Upper lobe of left lung (tissue), 6 donors: ENCODE measurements around the gene SPTLC2. TPM values are rescaled to one million over a fixed set of nuclear protein-coding genes. Genes with fewer than 3 reads are reported as not detected.
"Not testable (repeated sequence)": the region's sequence is repeated elsewhere in the genome, so short reads cannot be mapped to it uniquely, and the experiment has no call there.

Experiments
- ATAC-seq, 2 donors: fragments of 200-7000 bp; cut with Tn5 transposase; one replicate each; pipeline ENCODE4 v1.9.1; 2022; ENCODE audit warnings: mild to moderate bottlenecking in 2 of 2, moderate library complexity in 2 of 2; ENCODE audit not compliant: low FRiP score in 2 of 2
- DNase-seq, 2 donors: peaks; one replicate each; pipeline ENCODE4 v3.0.0-alpha.2; 2019 to 2020
- H3K27ac ChIP-seq, 4 donors: fragments of 200-600 bp; sonication (generic); one replicate each; pipeline ENCODE4 v1.5.1; 2016 to 2019
- H3K27me3 ChIP-seq, 4 donors: fragments of 200-600 bp; sonication (generic); one replicate each; pipeline ENCODE4 v1.5.1; 2017 to 2019
- H3K36me3 ChIP-seq, 4 donors: fragments of 200-600 bp; sonication (generic); one replicate each; pipeline ENCODE4 v1.5.1; 2016 to 2019
- H3K4me1 ChIP-seq, 4 donors: fragments of 200-600 bp; sonication (generic); one replicate each; pipeline ENCODE4 v1.5.1; 2018 to 2019
- H3K4me3 ChIP-seq, 4 donors: fragments of 200-600 bp; sonication (generic); one replicate each; pipeline ENCODE4 v1.5.1; 2017 to 2019; ENCODE audit warnings: mild to moderate bottlenecking in 2 of 4, moderate library complexity in 1 of 4
- H3K9me3 ChIP-seq, 4 donors: fragments of 200-600 bp; sonication (generic); one replicate each; pipeline ENCODE4 v1.5.1; 2018 to 2019
- EP300 ChIP-seq, 4 donors: sonication (generic); formaldehyde crosslinking; IDR thresholded peaks; one replicate each; pipeline ENCODE4 v1.5.1; 2017; ENCODE audit warnings: antibody characterized with exemption in 4 of 4, control low read depth in 2 of 4
- POLR2A ChIP-seq, 4 donors: fragments of 450-650 bp; IDR thresholded peaks; one replicate each; pipeline ENCODE4 v1.5.1; 2016 to 2017; ENCODE audit warnings: antibody characterized with exemption in 4 of 4, mild to moderate bottlenecking in 2 of 4
- POLR2AphosphoS5 ChIP-seq, 2 donors: sonication (generic); formaldehyde crosslinking; IDR thresholded peaks; one replicate each; pipeline ENCODE4 v1.5.1; 2017; ENCODE audit warnings: antibody characterized with exemption in 2 of 2
- WGBS, 2 donors: methylation state at CpG; one replicate each; pipeline ENCODE4 v1.1.5; 2017 to 2018; 5-methylcytosine and 5-hydroxymethylcytosine counted together
- total RNA-seq, 6 donors: library from RNA; depleted of rRNA in 4 of 6; stranded (reverse); fragments of >200 nt in 4 of 6; gene quantifications; one replicate each; pipeline versions ENCODE4 v1.1.0 to v1.2.1, GENCODE V29; 2016 to 2021
- TF ChIP-seq, protein P1 (sequence below), 6 experiments: fragments of 450-650 bp in 4 of 6; fragments of 200-600 bp in 2 of 6; sonication (generic) in 2 of 6; IDR thresholded peaks; one replicate each; pipeline ENCODE4 v1.5.1; 2016 to 2019; ENCODE audit warnings: antibody characterized with exemption in 6 of 6
- donor health status: DM: no; HTN: no; CAD: no; lungs with moderate emphysema.
- donor health status: DM: no; HTN: yes; CAD: no; lungs with severe emphysema.

SPTLC2 gene
- total RNA-seq, 6 donors from 2014 or later = 28.0 to 72.3 (median 37.7) TPM

DNA sequence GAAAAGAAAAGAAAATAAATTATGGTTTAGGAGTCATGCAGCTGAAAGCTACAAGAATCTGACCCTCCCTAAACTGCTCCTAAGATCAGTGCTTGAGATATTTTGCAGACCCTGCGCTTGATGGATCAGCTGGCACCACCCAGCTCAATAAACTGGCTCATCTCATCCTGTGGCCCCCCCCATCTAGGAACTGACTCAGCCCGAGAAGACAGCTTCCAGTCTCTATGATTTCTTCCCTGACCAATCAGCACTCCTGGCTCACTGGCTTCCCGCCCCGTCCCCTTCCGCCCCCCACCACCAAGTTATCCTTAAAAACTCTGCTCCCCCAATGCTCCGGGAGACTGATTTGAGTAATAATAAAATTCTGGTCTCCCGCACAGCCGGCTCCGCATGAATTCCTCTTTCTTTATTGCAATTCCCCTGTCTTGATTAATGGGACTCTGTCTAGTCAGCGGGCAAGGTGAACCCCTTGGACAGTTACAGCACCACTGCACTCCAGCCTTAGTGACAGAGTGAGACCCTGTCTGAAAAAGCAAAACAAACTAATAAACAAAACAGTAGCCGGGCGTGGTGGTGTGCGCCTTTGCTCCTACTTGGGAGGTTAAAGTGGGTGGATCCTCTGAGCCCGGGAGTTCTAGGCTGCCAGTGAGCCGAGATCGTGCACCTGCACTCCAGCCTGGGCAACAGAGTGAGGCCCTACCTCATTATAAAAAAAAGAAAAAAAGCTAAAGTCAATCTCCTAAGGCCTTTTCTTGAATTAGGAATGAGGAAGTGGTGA is 24.5 kb upstream of the SPTLC2 start:
- H3K36me3 ChIP-seq = no peaks in the 10 kb centered on the region
- H3K9me3 ChIP-seq = no peaks in the 10 kb centered on the region
- 52 to 59% methylated on average over 16 of the region's 16 CpGs for WGBS, 2 donors
- peaks cover 15 to 27% (median 18%) of the 10 kb centered on the region in 4 donors for H3K4me1 ChIP-seq
- no peaks in the 10 kb centered on the region for H3K27me3 ChIP-seq
- peak overlapping the region in 3 of 4 donors; percentile 40 to 62 (median 59) for H3K4me3 ChIP-seq
- peak overlapping the region; percentile 81 to 94 (median 86) for H3K27ac ChIP-seq
- no peak for DNase-seq
- peak; percentile 16 to 41 for ATAC-seq
- TF ChIP-seq, protein P1, sequence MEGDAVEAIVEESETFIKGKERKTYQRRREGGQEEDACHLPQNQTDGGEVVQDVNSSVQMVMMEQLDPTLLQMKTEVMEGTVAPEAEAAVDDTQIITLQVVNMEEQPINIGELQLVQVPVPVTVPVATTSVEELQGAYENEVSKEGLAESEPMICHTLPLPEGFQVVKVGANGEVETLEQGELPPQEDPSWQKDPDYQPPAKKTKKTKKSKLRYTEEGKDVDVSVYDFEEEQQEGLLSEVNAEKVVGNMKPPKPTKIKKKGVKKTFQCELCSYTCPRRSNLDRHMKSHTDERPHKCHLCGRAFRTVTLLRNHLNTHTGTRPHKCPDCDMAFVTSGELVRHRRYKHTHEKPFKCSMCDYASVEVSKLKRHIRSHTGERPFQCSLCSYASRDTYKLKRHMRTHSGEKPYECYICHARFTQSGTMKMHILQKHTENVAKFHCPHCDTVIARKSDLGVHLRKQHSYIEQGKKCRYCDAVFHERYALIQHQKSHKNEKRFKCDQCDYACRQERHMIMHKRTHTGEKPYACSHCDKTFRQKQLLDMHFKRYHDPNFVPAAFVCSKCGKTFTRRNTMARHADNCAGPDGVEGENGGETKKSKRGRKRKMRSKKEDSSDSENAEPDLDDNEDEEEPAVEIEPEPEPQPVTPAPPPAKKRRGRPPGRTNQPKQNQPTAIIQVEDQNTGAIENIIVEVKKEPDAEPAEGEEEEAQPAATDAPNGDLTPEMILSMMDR (IDR thresholded peaks at IDR 0.05) = no peak
- TF ChIP-seq POLR2A (IDR thresholded peaks at IDR 0.05) (no peak), EP300 (IDR thresholded peaks at IDR 0.05) (no peak), POLR2AphosphoS5 (IDR thresholded peaks at IDR 0.05) (no peak)

DNA sequence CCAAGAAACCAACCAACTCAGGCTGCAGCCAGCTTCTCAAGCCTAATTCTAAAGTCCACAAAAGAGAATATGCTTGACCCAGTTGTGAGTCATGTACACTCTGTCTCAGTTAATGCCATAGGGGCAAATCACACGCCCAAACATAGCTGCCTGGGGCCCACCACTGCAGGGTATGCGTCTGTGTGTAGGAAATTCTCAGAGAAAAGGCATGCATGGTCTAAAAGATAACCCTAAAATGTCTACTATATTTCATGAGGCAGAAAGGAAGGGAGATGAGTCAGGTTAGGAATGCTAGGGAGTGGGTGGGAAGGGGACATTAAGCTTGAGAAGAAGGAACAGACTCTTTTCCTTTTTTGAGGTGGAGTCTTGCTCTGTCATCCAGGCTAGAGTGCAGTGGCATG is 22.3 kb upstream of the SPTLC2 start:
- ATAC-seq (no peak), DNase-seq (no peak)

DNA sequence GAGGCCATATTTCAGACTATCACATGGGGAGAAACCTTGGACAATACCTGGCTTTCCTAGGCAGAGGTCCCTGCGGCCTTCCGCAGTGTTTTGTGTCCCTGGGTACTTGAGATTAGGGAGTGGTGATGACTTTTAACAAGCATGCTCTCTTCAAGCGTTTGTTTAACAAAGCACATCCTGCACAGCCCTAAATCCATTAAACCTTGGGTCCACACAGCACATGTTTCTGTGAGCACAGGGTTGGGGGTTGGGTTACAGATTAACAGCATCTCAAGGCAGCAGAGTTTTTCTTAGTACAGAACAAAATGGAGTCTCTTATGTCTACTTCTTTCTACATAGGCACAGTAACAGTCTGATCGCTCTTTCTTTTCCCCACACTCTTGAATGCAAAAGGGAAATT is 19.4 kb upstream of the SPTLC2 start:
- 57 to 59% methylated on average over 4 of the region's 4 CpGs for WGBS, 2 donors

More for the DNA sequence above, 22.3 kb upstream of the SPTLC2 start:
- WGBS, 2 donors = 67 to 100% methylated on average over 2 of the region's 2 CpGs
- no peaks in the 10 kb centered on the region for H3K36me3 ChIP-seq
- H3K27ac ChIP-seq = no peak overlapping the region
- H3K27me3 ChIP-seq = no peaks in the 10 kb centered on the region
- H3K4me3 ChIP-seq = no peak overlapping the region
- H3K4me1 ChIP-seq = peaks cover 15 to 27% (median 18%) of the 10 kb centered on the region in 4 donors
- no peak for TF ChIP-seq POLR2AphosphoS5 (IDR thresholded peaks at IDR 0.05)
- TF ChIP-seq POLR2A (IDR thresholded peaks at IDR 0.05) = no peak
- TF ChIP-seq, protein P1 (IDR thresholded peaks at IDR 0.05) = no peak
- no peak for TF ChIP-seq EP300 (IDR thresholded peaks at IDR 0.05)
- no peaks in the 10 kb centered on the region for H3K9me3 ChIP-seq

DNA sequence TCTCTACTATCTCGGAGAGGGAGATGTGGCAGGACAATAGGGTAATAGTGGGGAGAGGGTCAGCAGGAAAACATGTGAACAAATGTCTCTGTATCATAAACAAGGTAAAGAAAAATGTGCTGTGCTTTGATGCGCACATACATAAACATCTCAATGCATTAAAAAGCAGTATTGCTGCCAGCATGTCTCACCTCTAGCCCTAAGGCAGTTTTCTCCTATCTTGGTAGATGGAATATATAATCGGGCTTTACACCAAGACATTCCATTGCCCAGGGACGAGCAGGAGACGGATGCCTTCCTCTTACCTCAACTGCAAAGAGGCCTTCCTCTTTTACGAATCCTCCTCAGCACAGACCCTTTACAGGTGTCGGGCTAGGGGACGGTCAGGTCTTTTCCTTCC is 19.0 kb upstream of the SPTLC2 start:
- H3K27ac ChIP-seq = peak overlapping the region in 1 of 4 donors; percentile 1
- not testable (repeated sequence) for H3K4me1 ChIP-seq, H3K4me3 ChIP-seq, ATAC-seq, H3K9me3 ChIP-seq, DNase-seq, H3K27me3 ChIP-seq, H3K36me3 ChIP-seq
- 52 to 65% methylated on average over 6 to 8 of the region's 8 CpGs for WGBS, 2 donors

More for the DNA sequence above, 19.4 kb upstream of the SPTLC2 start:
- peak overlapping the region in 1 of 4 donors; percentile 1 for H3K27ac ChIP-seq
- DNase-seq, H3K4me3 ChIP-seq, H3K9me3 ChIP-seq, ATAC-seq, H3K36me3 ChIP-seq, H3K27me3 ChIP-seq, H3K4me1 ChIP-seq: not testable (repeated sequence)

DNA sequence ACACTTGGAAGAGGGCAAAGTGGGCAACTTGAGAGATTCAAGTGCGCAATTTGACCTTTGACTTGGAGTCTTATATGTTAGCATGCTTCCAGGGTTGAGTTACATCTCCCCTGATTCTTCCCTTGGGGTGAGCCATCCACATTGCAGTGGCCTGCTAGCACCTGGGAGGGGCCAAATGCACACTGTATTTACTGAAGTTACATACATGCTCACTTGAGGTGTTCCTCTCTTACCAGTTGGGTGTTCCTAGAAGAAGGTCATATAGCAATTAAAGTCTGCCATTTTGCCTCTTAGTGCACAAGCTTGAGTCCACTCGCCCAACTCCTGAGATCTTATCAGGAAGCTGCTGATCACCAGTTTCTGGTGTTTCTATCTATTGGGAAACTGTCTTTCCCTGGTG is 13.7 kb upstream of the SPTLC2 start:
- WGBS, 2 donors = 88 to 90% methylated on average over 2 of the region's 2 CpGs
- ATAC-seq (no peak), DNase-seq (no peak)
- no peaks in the 10 kb centered on the region for H3K4me1 ChIP-seq
- TF ChIP-seq, protein P1 (IDR thresholded peaks at IDR 0.05) = no peak
- TF ChIP-seq POLR2AphosphoS5 (IDR thresholded peaks at IDR 0.05) (no peak), EP300 (IDR thresholded peaks at IDR 0.05) (no peak), POLR2A (IDR thresholded peaks at IDR 0.05) (no peak)
- H3K4me3 ChIP-seq = no peak overlapping the region
- no peaks in the 10 kb centered on the region for H3K27me3 ChIP-seq
- H3K36me3 ChIP-seq = no peaks in the 10 kb centered on the region
- H3K9me3 ChIP-seq = no peaks in the 10 kb centered on the region
- H3K27ac ChIP-seq = no peak overlapping the region

DNA sequence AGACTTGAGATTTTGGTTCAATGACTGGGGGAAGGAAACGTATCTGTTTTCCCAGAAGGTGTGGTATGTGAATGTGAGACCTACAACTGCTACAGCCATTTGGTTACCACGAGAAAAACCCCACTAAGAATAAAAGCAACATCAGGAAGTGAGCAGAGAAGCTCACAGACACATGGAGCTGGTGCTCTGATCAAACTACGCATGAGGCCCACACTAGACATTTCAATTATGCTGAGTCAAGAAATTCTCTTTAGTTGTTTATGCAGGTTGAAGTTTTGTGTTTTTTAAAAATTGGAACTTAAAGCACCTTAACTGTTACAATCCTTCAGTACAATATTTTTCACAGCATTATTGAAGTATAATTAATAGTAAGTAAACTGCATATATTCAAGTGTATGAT is 8.9 kb upstream of the SPTLC2 start:
- H3K36me3 ChIP-seq = no peaks in the 10 kb centered on the region
- H3K27me3 ChIP-seq = no peaks in the 10 kb centered on the region
- H3K27ac ChIP-seq = no peak overlapping the region
- no peak for TF ChIP-seq EP300 (IDR thresholded peaks at IDR 0.05)
- no peak for TF ChIP-seq POLR2A (IDR thresholded peaks at IDR 0.05)
- TF ChIP-seq, protein P1 (IDR thresholded peaks at IDR 0.05) = no peak
- no peak for TF ChIP-seq POLR2AphosphoS5 (IDR thresholded peaks at IDR 0.05)
- 67 to 75% methylated on average over 3 of the region's 3 CpGs for WGBS, 2 donors
- no peak for ATAC-seq
- DNase-seq = no peak
- H3K4me1 ChIP-seq = peaks cover 0 to 5% (median 0%) of the 10 kb centered on the region in 4 donors
- no peak overlapping the region for H3K4me3 ChIP-seq
- no peaks in the 10 kb centered on the region for H3K9me3 ChIP-seq
